ENCODE data around the gene CPAMD8.

Gene CPAMD8

DNA sequence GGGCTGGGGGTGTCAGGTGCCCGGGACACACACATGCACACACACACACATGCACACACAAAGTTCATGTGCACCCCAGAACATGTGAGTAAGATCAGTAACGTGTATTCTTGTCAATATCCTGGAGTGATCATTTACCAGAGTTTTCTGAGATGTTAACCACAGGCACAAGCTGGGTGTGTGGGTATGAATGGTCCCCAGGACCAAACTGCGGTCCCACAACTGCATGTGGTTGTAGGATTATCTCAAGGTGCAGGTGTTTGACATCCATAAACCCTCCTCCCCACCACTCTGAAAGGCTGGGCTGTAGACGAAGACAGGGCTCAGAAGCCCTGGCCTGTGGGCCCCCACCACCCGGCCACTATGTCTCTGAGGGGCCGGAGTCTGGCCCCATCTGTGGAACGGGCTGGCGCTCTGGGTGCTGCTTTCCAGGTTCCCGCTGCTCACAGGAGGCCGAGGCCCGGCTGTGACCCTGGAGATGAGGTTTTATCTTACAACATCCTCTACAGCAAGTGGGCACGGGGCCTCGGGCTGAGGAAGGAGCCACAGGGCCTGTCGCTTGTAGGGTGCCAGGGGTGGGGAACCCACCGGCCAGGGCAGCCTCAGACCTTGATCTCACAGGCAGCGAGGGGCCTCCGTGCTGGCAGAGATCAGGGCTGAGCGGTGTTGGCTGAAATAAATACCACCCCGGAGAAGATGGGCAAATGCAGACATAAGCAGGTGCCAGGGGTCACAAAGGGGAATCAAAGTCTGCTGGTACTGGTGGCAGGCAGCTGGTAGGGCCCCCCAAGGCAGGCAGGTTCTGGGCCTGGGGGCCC, 133.5 kb downstream of the CPAMD8 start:
- DNase-seq (ENCODE audit: low spot score) = no peak

DNA sequence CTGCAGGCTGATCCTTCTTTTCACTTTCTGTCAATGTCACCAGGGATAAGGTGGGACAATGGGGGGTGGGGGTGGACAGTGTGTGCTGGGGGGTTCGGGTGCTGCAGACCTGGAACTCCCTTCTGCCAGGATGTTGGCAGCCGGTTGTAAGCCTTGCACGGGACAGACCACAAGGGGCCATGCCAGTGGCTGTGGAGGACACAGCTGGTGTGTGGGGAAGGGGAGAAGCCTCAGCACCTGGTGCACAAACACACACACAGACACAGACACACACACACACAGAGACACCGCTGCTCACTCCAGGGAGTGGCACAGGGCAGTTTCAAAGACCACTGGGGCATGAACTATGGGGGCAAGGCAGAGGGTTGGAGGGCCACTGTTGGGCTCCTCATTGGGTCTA, 134.2 kb downstream of the CPAMD8 start:
- DNase-seq (ENCODE audit: low spot score) = no peak

DNA sequence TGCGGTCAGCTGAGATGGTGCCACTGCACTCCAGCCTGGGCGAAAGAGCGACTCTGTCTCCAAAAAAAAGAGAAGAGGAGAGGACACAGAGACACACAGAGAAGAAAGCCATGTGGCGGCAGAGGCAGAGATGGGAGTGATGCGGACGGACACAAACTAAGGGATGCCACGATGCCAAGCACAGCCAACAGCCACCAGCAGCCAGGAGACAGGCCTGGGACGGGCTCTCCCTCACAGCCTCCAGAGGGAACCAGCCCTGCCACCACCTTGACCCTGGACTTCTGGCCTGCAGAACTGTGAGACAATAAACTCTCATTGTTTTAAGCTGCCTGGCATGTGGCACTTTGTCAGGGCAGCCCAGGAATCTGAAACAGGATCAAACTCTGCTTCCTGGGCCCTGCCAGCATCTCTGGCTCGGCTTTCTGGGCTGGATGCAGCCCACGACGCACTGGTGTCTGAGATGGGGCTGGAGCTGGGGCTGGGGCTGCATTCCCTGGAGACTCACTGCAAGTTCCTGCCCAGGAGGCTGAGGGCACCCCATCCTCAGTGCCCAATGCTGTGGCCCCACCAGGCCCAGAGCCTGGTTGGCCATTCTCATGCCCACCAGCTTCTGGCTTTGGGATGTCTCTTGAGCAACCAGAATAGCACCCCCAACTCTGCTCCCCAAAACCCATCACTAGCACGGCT, 134.8 kb downstream of the CPAMD8 start:
- DNase-seq (ENCODE audit: low spot score) = no peak

DNA sequence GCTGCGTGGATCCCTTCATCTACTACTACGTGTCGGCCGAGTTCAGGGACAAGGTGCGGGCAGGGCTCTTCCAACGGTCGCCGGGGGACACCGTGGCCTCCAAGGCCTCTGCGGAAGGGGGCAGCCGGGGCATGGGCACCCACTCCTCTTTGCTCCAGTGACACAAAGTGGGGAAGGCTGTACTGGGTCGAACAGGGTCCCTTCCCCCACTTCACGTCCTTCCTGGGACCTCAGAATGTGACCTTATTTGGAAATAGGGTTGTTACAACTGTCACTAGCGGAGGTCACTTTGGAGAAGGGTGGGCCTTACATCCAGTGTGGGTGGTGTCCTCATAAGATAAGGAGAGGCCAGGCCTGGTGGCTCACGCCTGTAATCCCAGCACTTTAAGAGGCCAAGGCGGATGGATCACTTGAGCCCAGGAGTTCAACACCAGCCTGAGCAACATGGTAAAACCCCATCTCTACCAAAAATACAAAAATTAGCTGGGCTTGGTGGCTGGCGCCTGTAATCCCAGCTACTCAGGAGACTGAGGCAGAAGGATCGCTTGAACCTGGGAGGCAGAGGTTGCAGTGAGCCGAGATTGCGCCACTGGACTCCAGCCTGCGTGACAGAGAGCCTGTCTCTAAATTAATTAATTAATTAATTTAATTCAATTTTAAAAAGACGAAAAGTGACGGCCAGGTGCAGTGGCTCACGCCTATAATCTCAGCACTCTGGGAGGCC, 136.0 kb downstream of the CPAMD8 start:
- DNase-seq (ENCODE audit: low spot score) = no peak

- no peak for DNase-seq (ENCODE audit: low spot score)
Observed at GRCh38 chr19:16889883-16890460, 136.6 kb downstream of the CPAMD8 start.

GRCh38 chr19:16889366-16889882, 137.2 kb downstream of the CPAMD8 start:
- no peak for DNase-seq (ENCODE audit: low spot score)

DNA sequence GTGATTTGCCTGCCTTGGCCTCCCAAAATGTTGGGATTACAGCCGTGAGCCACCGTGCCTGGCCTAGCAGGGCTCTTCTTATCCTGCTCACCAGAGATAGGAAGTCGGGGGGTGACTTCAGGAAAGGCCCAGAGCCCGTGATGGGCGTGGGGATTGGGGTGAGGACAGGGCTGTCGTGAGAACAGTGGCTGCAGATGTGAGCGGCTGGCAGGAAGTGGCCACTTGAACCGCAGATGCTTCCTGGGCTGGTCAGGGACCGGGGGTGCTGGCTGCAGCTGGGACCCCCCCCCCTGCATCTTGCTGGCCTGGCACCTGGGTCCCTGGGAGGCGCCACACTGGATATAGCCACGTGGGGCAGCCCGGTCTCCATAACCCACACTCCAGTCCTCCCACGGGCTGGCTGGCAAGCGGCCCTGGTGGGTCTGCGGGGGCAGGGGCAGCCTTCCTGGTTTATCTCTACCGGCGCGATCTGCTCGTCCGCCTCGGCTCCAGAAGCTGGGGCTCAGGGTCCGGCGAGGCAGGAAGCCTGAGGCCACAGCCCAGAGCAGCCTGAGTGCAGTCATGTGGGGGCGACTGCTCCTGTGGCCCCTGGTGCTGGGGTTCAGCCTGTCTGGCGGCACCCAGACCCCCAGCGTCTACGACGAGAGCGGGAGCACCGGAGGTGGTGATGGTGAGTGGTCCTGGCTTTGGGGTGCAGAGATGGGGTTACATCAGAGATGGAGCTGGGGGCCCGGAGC, 137.8 kb downstream of the CPAMD8 start, which contains the start of gene F2RL3:
Gene F2RL3 (plus strand): TSS at position 371 of the 737 bp plus-strand sequence. CDS start 191 bp downstream, at position 562.
- no peak for DNase-seq (ENCODE audit: low spot score)

GRCh38 chr19:16887353-16888265, 139.0 kb downstream of the CPAMD8 start:
- no peak for DNase-seq (ENCODE audit: low spot score)

- DNase-seq (ENCODE audit: low spot score) = no peak
Observed at GRCh38 chr19:16886305-16886880, 140.2 kb downstream of the CPAMD8 start.

GRCh38 chr19:16885166-16885565, 141.4 kb downstream of the CPAMD8 start:
- no peak for DNase-seq (ENCODE audit: low spot score)

DNA sequence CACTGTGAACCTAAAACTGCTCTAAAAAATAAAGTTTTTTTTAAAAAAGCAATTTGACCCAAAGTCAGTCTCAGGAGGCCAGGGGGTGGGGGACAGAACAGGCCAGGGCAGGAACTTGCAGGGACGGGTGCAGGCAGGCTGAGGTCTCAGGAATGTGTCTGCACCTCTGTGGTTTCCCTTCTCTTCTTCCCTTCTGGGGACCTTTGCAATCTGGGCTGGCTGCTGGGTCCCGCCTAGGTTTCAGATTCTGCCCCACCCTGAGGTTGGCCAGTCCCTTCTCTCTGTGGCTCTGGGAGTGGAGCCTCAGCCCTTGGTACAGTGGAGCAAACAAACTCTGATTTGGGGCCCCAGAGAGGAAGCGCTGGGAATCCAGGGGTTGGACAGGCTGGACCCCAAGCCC, 143.1 kb downstream of the CPAMD8 start:
- no peak for DNase-seq (ENCODE audit: low spot score)

GRCh38 chr19:16882146-16882545, 144.5 kb downstream of the CPAMD8 start:
- DNase-seq (ENCODE audit: low spot score) = no peak

- DNase-seq (ENCODE audit: low spot score) = no peak
Observed at GRCh38 chr19:16880884-16881554, 145.6 kb downstream of the CPAMD8 start.

DNA sequence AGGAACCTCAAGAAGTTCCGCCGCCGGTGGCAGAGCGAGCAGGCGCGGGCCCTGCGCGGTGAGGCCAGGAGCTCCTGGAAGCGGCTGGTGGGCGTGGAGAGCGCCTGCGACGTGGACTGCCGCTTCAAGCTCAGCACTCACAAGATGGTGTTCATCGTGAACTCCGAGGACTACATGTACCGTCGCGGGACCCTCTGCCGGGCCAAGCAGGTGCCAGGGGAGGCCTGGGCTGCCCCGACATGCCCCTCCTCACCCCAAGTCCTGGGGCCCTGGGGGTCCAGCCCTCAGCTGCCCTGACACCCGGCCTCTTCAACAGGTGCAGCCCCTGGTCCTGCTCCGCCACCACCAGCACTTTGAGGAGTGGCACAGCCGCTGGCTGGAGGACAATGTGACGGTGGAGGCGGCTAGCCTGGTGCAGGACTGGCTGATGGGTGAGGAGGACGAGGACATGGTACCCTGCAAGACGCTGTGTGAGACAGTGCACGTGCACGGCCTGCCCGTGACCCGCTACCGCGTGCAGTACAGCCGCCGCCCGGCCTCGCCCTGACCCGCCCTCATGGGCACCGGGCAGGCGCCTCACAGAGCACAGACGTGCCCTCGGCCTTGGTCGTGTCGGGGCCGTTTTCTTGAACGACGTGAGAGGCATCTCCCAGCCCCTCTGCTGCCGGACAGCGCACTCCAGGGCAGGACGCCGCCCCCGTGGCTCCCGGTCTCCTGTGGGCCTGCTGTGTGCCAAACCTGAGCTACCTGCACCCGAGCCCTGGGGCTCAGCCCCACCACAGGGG, 148.2 kb downstream of the CPAMD8 start:
- no peak for DNase-seq (ENCODE audit: low spot score)

- DNase-seq (ENCODE audit: low spot score) = no peak
Observed at GRCh38 chr19:16877581-16877980, 149.0 kb downstream of the CPAMD8 start.

GRCh38 chr19:16876904-16877361, 149.7 kb downstream of the CPAMD8 start:
- no peak for DNase-seq (ENCODE audit: low spot score)

- DNase-seq (ENCODE audit: low spot score) = no peak
Observed at GRCh38 chr19:16875584-16876555, 150.7 kb downstream of the CPAMD8 start.
